GM13976 (cell line): ENCODE results near the gene OPRM1.
"Not testable (repeated sequence)": the region's sequence is repeated elsewhere in the genome, so short reads cannot be mapped to it uniquely, and the experiment has no call there.

ENCODE experiments used
- DNase-seq: peaks from one replicate; pipeline ENCODE4 v3.0.0; 2012; ENCODE audit warnings: low spot score
- in situ Hi-C: fragments of 300-500 bp; cut with MboI; formaldehyde crosslinking; loops from one replicate; pipeline ENCODE4 v1.12.0; 2022; ENCODE audit warnings: low sequenced_read_pairs, mixed read lengths, inconsistent platforms; ENCODE audit not compliant: unreplicated experiment
- TF ChIP-seq, protein P1 (sequence below): IDR thresholded peaks from 2 replicates; pipeline ENCODE4 v1.5.1; 2012; ENCODE audit warnings: borderline replicate concordance, mild to moderate bottlenecking; ENCODE audit not compliant: insufficient read depth; ENCODE audit errors: extremely low read depth, missing control alignments, control extremely low read depth

The OPRM1 gene

GRCh38 chr6:154071236-154071635, 32.2 kb downstream of the OPRM1 start:
- in situ Hi-C loops, result no loop called here
- no peak for DNase-seq
- TF ChIP-seq, protein P1, sequence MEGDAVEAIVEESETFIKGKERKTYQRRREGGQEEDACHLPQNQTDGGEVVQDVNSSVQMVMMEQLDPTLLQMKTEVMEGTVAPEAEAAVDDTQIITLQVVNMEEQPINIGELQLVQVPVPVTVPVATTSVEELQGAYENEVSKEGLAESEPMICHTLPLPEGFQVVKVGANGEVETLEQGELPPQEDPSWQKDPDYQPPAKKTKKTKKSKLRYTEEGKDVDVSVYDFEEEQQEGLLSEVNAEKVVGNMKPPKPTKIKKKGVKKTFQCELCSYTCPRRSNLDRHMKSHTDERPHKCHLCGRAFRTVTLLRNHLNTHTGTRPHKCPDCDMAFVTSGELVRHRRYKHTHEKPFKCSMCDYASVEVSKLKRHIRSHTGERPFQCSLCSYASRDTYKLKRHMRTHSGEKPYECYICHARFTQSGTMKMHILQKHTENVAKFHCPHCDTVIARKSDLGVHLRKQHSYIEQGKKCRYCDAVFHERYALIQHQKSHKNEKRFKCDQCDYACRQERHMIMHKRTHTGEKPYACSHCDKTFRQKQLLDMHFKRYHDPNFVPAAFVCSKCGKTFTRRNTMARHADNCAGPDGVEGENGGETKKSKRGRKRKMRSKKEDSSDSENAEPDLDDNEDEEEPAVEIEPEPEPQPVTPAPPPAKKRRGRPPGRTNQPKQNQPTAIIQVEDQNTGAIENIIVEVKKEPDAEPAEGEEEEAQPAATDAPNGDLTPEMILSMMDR, result no peak

- no peak for DNase-seq
- in situ Hi-C loops, result no loop called here
- TF ChIP-seq, protein P1, result no peak
Observed at GRCh38 chr6:154071711-154072110, 32.7 kb downstream of the OPRM1 start.

DNA sequence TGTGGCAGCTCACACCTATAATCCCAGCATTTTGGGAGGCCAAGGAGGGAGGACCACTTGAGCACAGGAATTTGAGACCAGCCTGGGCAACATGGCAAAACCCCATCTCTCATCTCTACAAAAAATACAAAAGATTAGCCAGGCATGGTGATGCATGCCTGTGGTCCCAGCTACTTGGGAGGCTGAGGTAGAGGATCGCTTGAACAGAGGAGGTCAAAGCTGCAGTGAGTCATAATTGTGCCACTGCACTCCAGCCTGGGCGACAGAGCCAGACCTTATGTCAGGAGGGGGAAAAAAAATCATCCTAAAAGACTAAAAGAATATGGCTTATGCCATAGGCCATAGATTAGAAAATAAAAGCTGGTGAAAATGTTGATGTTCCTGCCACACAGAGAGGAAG, 39.6 kb downstream of the OPRM1 start:
- DNase-seq, in situ Hi-C loops: not testable (repeated sequence)

DNA sequence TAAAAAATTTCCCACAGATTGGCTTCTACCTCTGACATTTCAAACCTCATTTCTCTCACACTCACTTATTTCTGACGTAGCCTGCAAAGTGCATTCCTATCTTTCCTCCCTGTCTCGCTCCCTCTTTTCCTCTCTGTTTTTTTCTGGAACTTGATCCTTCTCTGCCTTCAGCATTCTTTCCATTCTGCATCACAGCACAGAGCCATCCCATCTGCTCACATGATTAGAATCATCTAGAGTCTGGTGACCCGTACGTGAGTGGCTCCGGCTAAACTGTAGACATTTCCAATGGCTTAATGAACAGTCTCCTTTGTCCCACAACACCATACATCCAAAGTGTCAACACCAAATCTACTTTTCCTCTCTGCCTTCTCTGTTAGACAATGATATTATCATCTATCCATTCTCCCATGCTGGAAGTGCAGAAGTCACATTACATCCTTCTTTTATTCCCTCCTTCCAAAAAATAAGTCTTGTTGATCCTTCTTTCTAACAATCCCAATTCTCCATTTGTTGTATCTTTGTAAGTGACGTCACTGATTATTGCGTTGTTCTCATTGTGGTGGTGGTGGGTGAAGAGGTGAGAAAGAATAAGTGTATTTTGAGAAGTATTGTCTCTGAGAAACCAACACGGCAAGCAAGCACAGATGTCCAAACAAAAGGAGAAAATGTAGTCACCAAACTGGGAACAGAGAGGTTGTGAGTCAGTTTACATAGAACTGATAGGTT, 41.6 kb downstream of the OPRM1 start:
- DNase-seq, result no peak
- in situ Hi-C loops, result no loop called here
- TF ChIP-seq, protein P1, result no peak

DNA sequence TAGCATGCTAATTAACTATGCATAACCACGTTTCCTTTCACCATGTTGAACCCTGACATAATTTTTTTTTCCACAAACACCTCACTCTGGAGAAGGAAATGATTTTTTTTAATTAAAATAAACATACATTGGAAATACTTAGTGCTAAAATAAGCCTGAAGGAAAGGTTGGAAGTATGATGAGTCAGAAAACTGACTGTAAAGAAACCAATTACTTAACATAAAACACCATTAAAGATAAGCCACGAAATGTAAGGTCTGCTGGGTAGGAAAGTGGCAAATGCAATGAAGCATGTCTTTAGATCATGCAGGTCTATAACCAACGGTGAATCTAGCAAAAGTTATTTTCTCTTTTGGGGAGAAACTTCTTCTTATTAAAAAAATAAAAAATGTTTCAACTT, 47.5 kb downstream of the OPRM1 start:
- TF ChIP-seq, protein P1, result no peak
- DNase-seq, result no peak
- in situ Hi-C loops, result no loop called here

GRCh38 chr6:154092326-154092962, 53.4 kb downstream of the OPRM1 start:
- TF ChIP-seq, protein P1, result no peak
- DNase-seq, result no peak
- in situ Hi-C loops, result no loop called here
